ENCODE measurements around the gene PEAK3.

Gene PEAK3

GRCh38 chr19:2228157-2229030 is 53.6 kb downstream of the PEAK3 start:
- in situ Hi-C loops (cut with HindIII; ENCODE audit: low sequenced_read_pairs), result loop anchor here (5.0 to 10.0 kb wide), 2 partner anchors 111 to 234 kb away; no protein-coding TSS in a partner anchor

GRCh38 chr19:2227415-2228156 is 54.4 kb downstream of the PEAK3 start:
- in situ Hi-C loops (cut with HindIII; ENCODE audit: low sequenced_read_pairs), result loop anchor here (5.0 to 10.0 kb wide), 2 partner anchors 110 to 233 kb away; no protein-coding TSS in a partner anchor

- in situ Hi-C loops (cut with HindIII; ENCODE audit: low sequenced_read_pairs), result loop anchor here (5.0 to 10.0 kb wide), 2 partner anchors 110 to 232 kb away; no protein-coding TSS in a partner anchor
Measured at GRCh38 chr19:2226840-2227360, 55.1 kb downstream of the PEAK3 start.

GRCh38 chr19:2226051-2226839 is 55.7 kb downstream of the PEAK3 start:
- in situ Hi-C loops (cut with HindIII; ENCODE audit: low sequenced_read_pairs), result loop anchor here (5.0 to 10.0 kb wide), 2 partner anchors 109 to 231 kb away; no protein-coding TSS in a partner anchor

- in situ Hi-C loops (cut with HindIII; ENCODE audit: low sequenced_read_pairs), result loop anchor here (5.0 to 10.0 kb wide), 2 partner anchors 108 to 231 kb away; no protein-coding TSS in a partner anchor
Measured at GRCh38 chr19:2225415-2226050, 56.4 kb downstream of the PEAK3 start.

- in situ Hi-C loops (cut with HindIII; ENCODE audit: low sequenced_read_pairs), result loop anchor here (5.0 to 10.0 kb wide), 2 partner anchors 108 to 230 kb away; no protein-coding TSS in a partner anchor
Measured at GRCh38 chr19:2224754-2225349, 57.1 kb downstream of the PEAK3 start.
